NCI-H1694 treated with DMSO at 0.1 percent for 48 hours (cell line): Measurements from ENCODE around the gene ENAM.
A peak's percentile ranks its signal among the peaks of the same experiment; 100 is the strongest.
"Not testable (repeated sequence)": the region's sequence is repeated elsewhere in the genome, so short reads cannot be mapped to it uniquely, and the experiment has no call there.

Experiments
- DNase-seq: peaks from one replicate; lab custom pipeline; 2025; lab: John Stamatoyannopoulos, UW

Gene ENAM

DNA sequence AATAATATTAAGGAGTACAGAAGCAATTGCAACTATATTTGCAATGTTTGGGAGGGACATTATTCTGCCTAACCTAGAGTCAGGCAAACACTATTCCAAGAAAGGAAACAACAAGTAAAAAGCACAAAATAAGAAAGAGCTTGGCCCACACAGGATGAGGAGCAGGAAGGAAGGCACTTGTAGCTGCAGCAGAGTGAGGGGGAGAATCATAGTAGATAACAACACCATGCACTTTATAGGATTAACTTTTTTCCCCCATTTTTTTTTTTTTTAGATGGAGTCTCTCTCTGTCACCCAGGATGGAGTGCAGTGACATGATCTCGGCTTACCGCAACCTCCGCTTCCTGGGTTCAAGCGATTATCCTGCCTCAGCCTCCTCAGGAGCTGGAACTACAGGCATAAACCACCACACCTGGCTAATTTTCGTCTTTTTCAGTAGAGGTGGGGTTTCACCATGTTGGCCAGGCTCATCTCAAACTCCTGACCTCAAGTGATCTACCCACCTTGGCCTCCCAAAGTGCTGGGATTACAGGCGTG, 48.1 kb downstream of the ENAM start:
- DNase-seq, result no peak

DNA sequence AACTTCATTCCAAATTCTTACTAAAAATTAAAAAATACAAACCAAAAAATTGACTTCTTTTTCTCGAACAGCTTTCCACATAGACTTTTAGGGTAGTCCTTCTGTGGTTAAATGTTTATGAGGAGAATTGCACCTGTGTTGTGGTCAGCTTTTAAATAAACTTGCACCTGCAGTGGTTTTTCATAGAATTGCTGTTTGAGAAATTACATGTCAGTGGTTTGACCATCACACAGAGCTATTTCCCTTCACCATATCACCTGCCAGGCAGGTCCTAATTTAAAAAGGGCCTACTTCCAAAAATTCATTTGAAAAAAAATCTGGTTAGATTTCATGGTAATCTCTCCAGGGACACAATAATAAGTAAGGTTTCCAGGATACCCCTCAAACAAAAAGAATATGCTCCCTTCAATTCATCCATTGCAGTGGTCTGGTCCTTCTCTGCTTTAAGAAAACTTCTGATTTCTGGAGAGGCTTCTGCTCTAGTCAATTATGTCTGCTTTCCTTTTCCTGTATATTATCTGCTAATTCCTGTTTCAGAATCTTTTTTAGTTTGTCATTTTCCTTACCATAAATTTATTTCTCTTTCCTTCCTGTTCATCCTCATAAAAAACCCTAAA, 49.9 kb downstream of the ENAM start:
- no peak for DNase-seq

DNA sequence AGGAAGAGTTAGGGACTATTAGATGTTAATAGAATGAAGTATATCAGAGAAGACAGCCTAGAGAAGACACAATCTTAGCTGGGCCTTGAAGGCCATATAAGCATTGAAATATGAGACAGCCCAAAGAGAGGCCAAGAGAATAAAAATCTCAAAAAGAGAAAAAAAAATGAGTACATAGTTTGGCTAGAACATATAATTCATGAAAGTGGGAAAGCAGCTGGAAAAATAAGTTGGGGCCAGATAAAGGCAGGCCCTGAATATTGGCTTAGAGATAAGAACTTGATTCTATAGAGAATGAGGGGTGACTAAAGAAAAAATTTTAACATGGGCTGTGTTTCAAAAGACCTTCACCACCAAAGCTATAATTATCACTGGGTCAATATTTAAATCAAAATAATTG, 52.4 kb downstream of the ENAM start:
- no peak for DNase-seq

DNA sequence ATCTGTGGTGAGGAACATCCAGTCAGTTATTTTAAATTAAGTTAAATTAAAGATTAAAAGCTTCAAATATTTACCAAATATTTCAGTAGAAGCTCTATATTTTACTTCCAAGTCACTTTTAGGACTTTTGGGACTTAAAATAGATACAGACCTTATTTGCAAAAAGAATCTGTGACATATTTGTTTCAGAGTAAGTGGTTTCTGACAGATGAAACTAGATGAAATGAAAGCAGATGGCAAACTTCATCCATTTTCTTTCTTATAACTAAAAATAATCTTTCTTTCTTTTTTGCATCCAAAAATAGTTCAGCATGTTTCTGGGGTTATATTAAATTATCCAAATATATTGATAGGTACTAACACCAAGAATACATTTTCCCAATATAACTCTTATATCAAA, 53.2 kb downstream of the ENAM start:
- DNase-seq, result no peak

DNA sequence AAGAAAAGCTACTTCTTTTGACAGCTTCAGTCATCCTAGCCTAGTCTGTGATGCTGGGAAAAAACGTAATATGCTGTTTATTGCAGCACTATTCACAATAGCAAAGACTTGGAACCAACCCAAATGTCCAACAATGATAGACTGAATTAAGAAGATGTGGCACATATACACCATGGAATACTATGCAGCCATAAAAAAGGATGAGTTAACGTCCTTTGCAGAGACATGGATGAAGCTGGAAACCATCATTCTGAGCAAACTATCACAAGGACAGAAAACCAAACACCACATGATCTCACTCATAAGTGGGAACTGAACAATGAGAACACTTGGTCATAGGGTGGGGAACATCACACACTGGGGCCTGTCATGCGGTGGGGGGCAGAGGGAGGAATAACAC, 53.6 kb downstream of the ENAM start:
- DNase-seq, result not testable (repeated sequence)

DNA sequence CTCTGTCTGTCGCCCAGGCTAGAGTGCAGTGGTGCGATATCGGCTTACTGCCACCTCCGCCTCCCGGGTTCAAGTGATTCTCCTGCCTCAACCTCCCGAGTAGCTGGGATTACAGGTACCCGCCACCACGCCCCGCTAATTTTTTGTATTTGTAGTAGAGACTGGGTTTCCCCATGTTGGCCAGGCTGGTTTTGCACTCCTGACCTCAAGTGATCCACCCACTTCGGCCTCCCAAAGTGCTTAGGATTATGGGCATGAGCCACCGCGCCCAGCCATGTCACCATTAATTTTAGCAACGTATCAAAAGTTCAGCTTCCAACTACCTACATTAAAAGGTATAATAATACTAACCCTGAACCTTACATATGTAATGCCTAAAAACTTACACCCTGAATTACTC, 58.8 kb downstream of the ENAM start:
- DNase-seq, result no peak

DNA sequence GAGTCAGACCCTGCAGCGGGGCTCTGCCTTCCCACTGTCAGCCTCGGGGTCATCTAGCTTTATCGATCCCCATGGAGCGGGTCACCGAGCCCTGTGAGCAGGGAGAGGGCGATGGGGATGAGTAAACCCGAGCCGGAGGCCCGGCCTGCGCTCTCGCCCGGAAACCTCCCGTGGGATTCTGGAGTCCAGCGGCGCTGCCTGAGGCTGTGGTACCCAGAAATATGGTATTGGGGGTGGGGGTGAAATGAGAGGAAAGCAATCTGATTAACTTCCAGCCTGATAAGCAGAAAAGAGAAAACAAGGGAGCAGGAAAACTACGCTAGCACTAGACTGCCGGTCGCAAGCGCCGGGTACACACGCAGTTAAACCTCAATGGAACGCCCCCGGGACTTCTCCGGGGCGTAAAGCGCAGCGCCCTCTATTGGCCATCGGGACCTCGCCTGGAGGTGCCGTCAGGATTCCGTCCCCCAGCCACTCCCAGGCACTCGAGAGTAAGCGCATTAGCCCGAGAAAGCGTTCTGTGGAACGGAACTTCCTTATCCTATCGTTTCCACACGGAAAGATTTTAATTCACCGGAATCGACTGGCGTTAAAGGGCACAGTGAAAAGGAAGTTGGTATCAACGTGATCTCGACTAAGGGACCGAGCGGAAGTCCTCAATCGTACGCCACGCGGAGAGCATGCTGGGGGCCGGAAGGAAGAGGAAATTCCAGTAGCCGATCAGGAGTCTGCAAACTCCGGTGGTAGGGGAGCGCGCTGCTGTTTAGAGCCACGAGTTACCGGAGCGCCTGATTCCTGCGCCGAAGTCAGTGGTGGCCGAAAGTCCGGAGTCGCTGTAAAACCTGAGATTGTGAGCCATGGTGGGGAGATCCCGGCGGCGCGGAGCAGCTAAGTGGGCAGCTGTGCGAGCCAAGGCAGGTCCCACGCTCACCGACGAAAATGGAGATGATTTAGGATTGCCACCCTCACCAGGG, 59.6 kb downstream of the ENAM start, which contains the start of gene UTP3:
TSS of gene UTP3 (plus strand) at position 712 of the 974 bp plus-strand sequence. CDS start at position 858, 146 bp downstream.
- DNase-seq, result peak; percentile 97

DNA sequence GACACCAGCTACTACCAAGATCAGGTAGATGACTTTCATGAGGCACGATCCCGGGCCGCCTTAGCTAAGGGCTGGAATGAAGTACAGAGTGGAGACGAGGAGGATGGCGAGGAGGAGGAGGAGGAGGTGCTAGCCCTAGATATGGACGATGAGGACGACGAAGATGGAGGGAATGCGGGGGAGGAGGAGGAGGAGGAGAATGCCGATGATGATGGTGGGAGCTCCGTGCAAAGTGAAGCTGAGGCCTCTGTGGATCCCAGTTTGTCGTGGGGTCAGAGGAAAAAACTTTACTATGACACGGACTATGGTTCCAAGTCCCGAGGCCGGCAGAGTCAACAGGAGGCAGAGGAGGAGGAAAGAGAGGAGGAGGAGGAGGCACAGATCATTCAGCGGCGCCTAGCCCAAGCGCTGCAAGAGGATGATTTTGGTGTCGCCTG, 60.3 kb downstream of the ENAM start:
- no peak for DNase-seq

DNA sequence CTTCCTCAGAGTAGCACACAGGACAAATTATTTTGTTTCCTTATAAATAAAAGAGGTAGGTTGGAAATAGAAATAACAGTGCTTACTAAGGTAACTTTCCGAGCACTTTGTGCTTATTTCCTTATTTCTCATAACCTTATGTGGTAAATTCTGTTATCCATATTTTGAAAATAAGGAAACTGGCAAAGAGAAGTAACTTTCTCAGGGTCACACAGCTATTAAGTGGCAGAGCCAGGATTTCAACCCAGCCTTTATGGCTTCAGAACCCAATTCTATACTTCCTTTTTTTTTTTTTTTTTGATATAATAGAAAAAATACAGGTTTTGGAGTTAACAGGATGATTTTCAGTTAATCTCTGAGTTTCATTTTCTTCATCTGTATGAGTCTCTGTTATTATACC, 63.1 kb downstream of the ENAM start:
- no peak for DNase-seq

DNA sequence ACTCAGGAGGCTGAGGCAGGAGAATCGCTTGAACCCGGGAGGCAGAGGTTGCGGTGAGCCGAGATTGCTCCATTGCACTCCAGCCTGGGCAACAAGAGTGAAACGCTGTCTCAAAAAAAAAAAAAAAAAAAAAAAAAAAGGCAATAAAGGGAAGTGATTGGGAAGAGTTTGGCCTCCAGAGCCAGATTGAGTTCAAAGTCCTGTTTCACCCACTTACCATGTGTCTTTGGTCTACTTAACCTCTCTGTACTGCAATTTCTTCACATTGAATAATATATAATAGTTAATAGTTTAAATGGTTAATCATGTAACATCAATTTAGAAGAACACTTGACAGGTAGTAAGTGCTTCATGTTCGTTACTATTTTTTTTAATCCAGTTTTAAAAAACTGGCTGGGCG, 66.1 kb downstream of the ENAM start:
- not testable (repeated sequence) for DNase-seq
